WTC11 (cell line): Measurements from ENCODE around the gene ZFYVE1. TPM values are rescaled to one million over a fixed set of nuclear protein-coding genes. Genes with fewer than 3 reads are reported as not detected.

Experiments
- ARID4B ChIP-seq: sonication (generic); formaldehyde crosslinking; IDR thresholded peaks from 2 replicates; pipeline ENCODE4 v1.8.0; 2023; ENCODE audit warnings: missing genetic modification reagents, mild to moderate bottlenecking, borderline replicate concordance
- ATF6 ChIP-seq: sonication (generic); formaldehyde crosslinking; IDR thresholded peaks from 2 replicates; pipeline ENCODE4 v1.8.1; 2023; ENCODE audit warnings: mild to moderate bottlenecking, missing genetic modification reagents
- CDX4 ChIP-seq: fragments of 250-450 bp; sonication (Bioruptor Pico); IDR thresholded peaks from 2 replicates; pipeline ENCODE4 v1.9.0; 2021; ENCODE audit warnings: moderate library complexity, mild to moderate bottlenecking, inconsistent platforms, borderline replicate concordance
- CREB1 ChIP-seq: sonication (generic); formaldehyde crosslinking; IDR thresholded peaks from 2 replicates; pipeline ENCODE4 v1.8.0; 2023; ENCODE audit warnings: mild to moderate bottlenecking, missing genetic modification reagents
- E2F1 ChIP-seq: sonication (generic); formaldehyde crosslinking; IDR thresholded peaks from 2 replicates; pipeline ENCODE4 v1.8.0; 2022; ENCODE audit warnings: mild to moderate bottlenecking, missing genetic modification reagents
- JUN ChIP-seq: sonication (generic); formaldehyde crosslinking; IDR thresholded peaks from 2 replicates; pipeline ENCODE4 v1.8.0; 2023; ENCODE audit warnings: mild to moderate bottlenecking, missing genetic modification reagents
- MLX ChIP-seq: sonication (generic); formaldehyde crosslinking; IDR thresholded peaks from 2 replicates; pipeline ENCODE4 v1.8.1; 2023; ENCODE audit warnings: mild to moderate bottlenecking, missing genetic modification reagents, moderate library complexity
- NFATC4 ChIP-seq: fragments of 250-450 bp; sonication (Bioruptor Pico); IDR thresholded peaks from 2 replicates; pipeline ENCODE4 v1.9.0; 2021; ENCODE audit warnings: mild to moderate bottlenecking
- NFYB ChIP-seq: sonication (generic); formaldehyde crosslinking; conservative IDR thresholded peaks from 2 replicates; pipeline ENCODE4 v1.8.0; 2022; ENCODE audit warnings: low read depth, missing genetic modification reagents
- NR2C2 ChIP-seq: sonication (generic); formaldehyde crosslinking; IDR thresholded peaks from 2 replicates; pipeline ENCODE4 v1.8.0; 2022; ENCODE audit warnings: mild to moderate bottlenecking, missing genetic modification reagents
- PRDM15 ChIP-seq: sonication (generic); formaldehyde crosslinking; IDR thresholded peaks from 2 replicates; pipeline ENCODE4 v1.8.0; 2022; ENCODE audit warnings: missing genetic modification reagents
- SOX15 ChIP-seq: fragments of 250-450 bp; sonication (Bioruptor Pico); IDR thresholded peaks from 2 replicates; pipeline ENCODE4 v1.9.0; 2021; ENCODE audit warnings: mild to moderate bottlenecking
- TEAD4 ChIP-seq: sonication (generic); formaldehyde crosslinking; IDR thresholded peaks from 2 replicates; pipeline ENCODE4 v1.8.0; 2022; ENCODE audit warnings: mild to moderate bottlenecking, missing genetic modification reagents
- USF1 ChIP-seq: sonication (generic); formaldehyde crosslinking; IDR thresholded peaks from 2 replicates; pipeline ENCODE4 v1.8.0; 2022; ENCODE audit warnings: mild to moderate bottlenecking, missing genetic modification reagents
- ZBTB21 ChIP-seq: sonication (generic); formaldehyde crosslinking; IDR thresholded peaks from 2 replicates; pipeline ENCODE4 v1.8.1; 2023; ENCODE audit warnings: mild to moderate bottlenecking, missing genetic modification reagents, borderline replicate concordance
- ZBTB43 ChIP-seq: sonication (generic); formaldehyde crosslinking; IDR thresholded peaks from 2 replicates; pipeline ENCODE4 v1.8.1; 2023; ENCODE audit warnings: mild to moderate bottlenecking, missing genetic modification reagents
- ZNF232 ChIP-seq: sonication (generic); formaldehyde crosslinking; IDR thresholded peaks from 2 replicates; pipeline ENCODE4 v1.8.0; 2022; ENCODE audit warnings: mild to moderate bottlenecking, missing genetic modification reagents
- ZNF281 ChIP-seq: sonication (generic); formaldehyde crosslinking; IDR thresholded peaks from 2 replicates; pipeline ENCODE4 v1.8.0; 2023; ENCODE audit warnings: mild to moderate bottlenecking, missing genetic modification reagents
- total RNA-seq: library from RNA; stranded (reverse); gene quantifications from 3 replicates; pipeline ENCODE4 v1.2.3, GENCODE V29; 2021

ZFYVE1 gene
- total RNA-seq, 1 experiment from 2014 or later = 12.8 TPM

GRCh38 chr14:73058224-73058921, 31.5 kb upstream of the ZFYVE1 start, which contains the start of gene RBM25 (continued):
- TF ChIP-seq ZBTB43 (peak; percentile 90), E2F1 (CRISPR knock-in tag) (0 out of 2 replicates have a peak, but pooled peaks have one; percentile 14), JUN (CRISPR knock-in tag) (no peak; the same call in 1 of the 2 replicates), MLX (peak; percentile 21; the same call in 1 of the 2 replicates), ARID4B (CRISPR knock-in tag) (peak; percentile 90; the same call in 1 of the 2 replicates), SOX15 (CRISPR knock-in tag) (no peak), CREB1 (CRISPR knock-in tag) (peak; percentile 37; the same call in 1 of the 2 replicates), ZBTB21 (CRISPR knock-in tag) (0 out of 2 replicates have a peak, but pooled peaks have one; percentile 25), NFATC4 (CRISPR knock-in tag) (no peak), TEAD4 (no peak), USF1 (CRISPR knock-in tag) (peak; percentile 55; the same call in 1 of the 2 replicates), PRDM15 (CRISPR knock-in tag) (no peak), ZNF232 (CRISPR knock-in tag) (no peak), ATF6 (no peak), ZNF281 (peak; percentile 45; the same call in 1 of the 2 replicates), CDX4 (CRISPR knock-in tag) (no peak), NFYB (CRISPR knock-in tag) (no peak), NR2C2 (CRISPR knock-in tag) (no peak)
